AG09309 (cell line): ENCODE measurements around the gene MMP15.
A peak's percentile ranks its signal among the peaks of the same experiment; 100 is the strongest.

ENCODE experiments used
- DNase-seq: peaks from one replicate; pipeline ENCODE4 v3.0.0-alpha.2; 2010; ENCODE audit warnings: low read depth
- H3K4me3 ChIP-seq: 2 replicates; pipeline ENCODE4 v1.5.1; 2011; ENCODE audit warnings: mild to moderate bottlenecking, low read depth, low read length, moderate library complexity; ENCODE audit not compliant: control insufficient read depth
- CTCF ChIP-seq: IDR thresholded peaks from 2 replicates; pipeline ENCODE4 v1.5.1; 2011; ENCODE audit warnings: mild to moderate bottlenecking, low read depth, low read length, inconsistent platforms; ENCODE audit not compliant: insufficient read depth, control insufficient read depth; ENCODE audit errors: missing control alignments

The MMP15 gene

GRCh38 chr16:57996406-57997175, 29.0 kb upstream of the MMP15 start:
- no peak for DNase-seq
- TF ChIP-seq CTCF: no peak
- no peak overlapping the region for H3K4me3 ChIP-seq

- no peak for DNase-seq
- TF ChIP-seq CTCF: no peak
- H3K4me3 ChIP-seq: no peak overlapping the region
These were observed 28.4 kb upstream of the MMP15 start for GRCh38 chr16:57997176-57997527.

GRCh38 chr16:57997528-57998265, 27.9 kb upstream of the MMP15 start:
- no peak for DNase-seq
- no peak for TF ChIP-seq CTCF
- H3K4me3 ChIP-seq: no peak overlapping the region

GRCh38 chr16:57998486-57998885, 27.1 kb upstream of the MMP15 start:
- no peak for TF ChIP-seq CTCF
- no peak overlapping the region for H3K4me3 ChIP-seq
- DNase-seq: no peak

GRCh38 chr16:57998992-57999365, 26.6 kb upstream of the MMP15 start:
- no peak overlapping the region; the same call in 1 of the 2 replicates for H3K4me3 ChIP-seq
- TF ChIP-seq CTCF: no peak
- no peak for DNase-seq

- TF ChIP-seq CTCF: no peak
- H3K4me3 ChIP-seq: peak overlapping the region; percentile 71
- no peak for DNase-seq
These were observed 26.1 kb upstream of the MMP15 start for GRCh38 chr16:57999366-57999970.
